ENCODE measurements around the gene CDK7.
"Not testable (repeated sequence)": the region's sequence is repeated elsewhere in the genome, so short reads cannot be mapped to it uniquely, and the experiment has no call there.

Gene CDK7

DNA sequence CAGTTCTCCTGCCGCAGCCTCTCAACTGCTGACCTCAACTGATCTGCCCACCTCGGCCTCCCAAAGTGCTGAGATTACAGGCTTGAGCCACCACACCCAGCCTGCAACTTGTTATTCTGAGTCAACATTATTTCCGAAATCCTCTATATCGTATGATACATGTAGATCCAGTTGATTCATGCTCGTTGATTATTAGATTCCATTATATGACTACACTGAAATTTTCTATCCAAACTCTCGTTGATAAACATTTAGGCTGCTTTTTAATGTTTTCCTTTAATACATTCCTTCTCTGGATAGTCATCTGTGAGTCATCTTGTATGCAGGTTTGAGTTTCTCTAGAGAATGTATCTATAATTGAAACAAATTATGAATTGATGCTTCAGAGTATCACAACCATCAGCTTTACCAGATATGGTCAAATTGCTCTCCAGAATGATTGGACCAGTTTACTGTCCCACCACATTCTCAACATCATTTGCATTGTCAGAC lies 4.1 kb downstream of the CDK7 start:
- DNase-seq: no peak

DNA sequence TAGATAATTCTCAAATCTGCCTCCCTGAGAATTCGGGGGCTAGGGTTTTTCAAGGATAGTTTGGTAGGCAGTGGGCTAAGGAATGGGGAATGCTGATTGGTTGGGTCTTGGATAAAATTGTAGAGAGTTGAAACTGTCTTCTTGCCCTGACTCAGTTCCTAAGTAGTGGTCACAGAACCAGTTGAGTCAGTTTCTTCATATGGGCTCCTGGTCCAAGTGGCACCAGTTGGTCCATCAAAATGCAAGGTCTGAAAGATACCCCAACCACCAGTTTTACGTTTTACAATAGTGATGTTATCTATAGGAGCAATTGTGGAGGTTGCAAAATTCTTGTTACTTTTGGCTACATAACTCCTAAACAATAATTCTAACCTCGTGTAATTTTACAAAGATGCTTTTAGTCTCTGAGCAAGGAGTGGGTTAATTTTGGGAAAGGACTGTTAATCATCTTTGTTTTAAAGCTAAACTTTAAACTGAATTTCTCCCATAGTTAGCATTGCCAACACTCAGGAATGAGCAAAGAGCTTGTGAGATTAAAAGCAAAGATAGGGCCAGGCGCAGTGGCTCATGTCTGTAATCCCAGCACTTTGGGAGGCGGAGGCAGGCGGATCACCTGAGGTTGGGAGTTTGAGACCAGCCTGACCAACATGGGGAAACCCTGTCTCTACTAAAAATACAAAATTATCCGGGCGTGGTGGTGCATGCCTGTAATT lies 7.7 kb downstream of the CDK7 start:
- DNase-seq: no peak

DNA sequence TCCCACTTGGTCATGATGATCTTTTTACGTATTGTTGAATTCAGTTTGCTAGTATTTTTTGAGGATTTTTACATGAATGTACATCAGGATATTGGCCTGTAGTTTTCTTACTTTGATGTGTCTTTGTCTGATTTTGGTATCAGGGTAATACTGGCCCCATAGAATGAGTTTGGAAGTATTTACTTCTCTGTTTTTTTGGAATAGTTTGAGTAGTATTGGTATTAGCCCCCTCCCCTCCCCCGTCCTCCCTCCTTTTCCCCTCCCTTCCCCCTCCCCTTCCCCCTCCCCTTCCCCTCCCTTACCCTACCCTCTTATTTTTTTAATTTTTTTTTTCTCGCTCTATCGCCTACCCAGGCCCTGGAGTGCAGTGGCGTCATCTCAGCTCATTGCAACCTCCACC lies 10.3 kb downstream of the CDK7 start:
- DNase-seq: no peak

DNA sequence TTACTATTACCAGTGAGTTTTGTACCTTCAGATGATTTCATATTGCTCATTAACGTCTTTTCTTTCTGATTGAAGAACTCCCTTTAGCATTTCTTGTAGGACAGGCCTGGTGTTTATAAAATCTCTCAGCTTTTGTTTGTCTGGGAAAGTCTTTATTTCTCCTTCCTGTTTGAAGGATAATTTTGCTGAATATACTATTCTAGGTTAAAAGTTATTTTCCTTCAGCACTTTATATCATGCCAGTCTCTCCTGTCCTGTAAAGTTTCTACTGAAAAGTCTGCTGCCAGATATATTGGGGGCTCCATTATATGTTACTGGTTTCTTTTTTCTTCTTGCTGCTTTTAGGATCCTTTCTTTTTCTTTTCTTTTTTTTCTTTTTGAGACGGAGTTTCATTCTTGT lies 13.3 kb downstream of the CDK7 start:
- no peak for DNase-seq

DNA sequence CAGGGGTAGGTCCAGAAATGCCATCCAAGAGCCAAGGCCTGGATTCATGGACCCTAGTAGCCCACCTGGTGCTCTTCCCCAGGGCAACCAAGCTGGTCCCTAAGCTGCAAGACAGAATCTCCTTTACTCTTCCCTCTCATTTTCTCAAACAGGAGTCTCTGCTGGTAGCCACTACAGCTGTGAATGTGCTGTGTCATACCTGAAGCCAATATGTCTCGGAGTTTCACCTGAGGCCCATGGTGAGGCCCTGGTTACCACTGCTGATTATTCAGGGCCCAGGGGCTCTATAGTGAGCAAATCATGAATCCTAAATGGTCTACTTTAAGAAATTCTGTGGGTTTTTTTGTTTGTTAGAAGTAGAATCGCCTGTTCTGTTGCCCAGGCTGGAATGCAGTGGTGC lies 15.9 kb downstream of the CDK7 start:
- DNase-seq: no peak

DNA sequence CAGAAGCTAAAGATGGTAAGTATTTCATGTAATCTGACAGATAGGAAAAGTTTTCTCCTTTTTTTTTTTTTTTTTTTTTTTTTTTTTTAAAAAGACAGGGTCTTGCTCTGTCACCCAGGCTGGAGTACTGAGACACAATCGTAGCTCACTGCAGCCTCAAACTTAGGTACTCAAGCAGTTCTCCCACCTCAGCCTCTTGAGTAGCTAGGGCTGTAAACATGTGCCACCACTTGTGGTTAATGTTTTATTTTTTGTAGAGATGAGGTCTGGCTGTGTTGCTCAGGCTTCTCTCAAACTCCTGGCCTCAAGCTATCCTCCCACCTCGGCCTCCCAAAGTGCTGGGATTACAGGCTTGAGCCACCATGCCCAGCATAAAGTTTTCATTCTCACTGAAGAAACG lies 17.8 kb downstream of the CDK7 start:
- DNase-seq: no peak

DNA sequence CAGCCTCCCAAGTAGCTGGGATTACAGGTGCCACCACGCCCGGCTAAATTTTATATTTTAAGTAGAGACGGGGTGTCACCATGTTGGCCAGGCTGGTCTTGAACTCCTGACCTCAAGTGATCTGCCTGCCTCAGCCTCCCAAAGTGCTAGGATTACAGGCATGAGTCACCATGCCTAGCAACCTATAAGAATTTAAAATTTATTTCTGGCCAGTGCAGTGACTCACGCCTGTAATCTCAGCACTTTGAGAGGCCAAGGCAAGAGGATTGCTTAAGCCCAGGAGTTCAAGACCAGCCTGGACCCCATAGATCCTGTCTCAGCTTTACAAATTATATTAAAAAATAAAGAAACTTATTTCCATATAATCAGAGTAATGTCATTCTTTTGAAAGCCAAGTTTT lies 21.3 kb downstream of the CDK7 start:
- not testable (repeated sequence) for DNase-seq

DNA sequence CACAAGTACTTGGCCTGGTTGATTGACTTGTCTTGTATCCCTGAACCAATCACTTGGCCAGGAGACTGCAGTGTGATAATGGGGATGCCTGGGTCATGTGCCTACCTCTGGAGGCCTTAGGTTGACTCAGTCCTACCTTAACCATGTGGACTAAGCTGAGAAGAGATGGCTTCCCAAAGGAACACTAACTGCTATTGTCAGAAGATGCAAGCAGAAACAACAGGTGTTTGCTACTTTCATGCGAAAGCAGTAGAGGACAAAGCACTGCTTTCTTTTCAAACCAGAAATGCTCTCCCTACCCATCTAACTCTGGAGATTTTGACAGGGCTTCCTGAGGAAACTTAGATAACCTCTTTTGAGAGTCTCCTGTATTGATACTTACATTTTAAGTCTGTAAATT lies 22.9 kb downstream of the CDK7 start:
- DNase-seq: no peak

DNA sequence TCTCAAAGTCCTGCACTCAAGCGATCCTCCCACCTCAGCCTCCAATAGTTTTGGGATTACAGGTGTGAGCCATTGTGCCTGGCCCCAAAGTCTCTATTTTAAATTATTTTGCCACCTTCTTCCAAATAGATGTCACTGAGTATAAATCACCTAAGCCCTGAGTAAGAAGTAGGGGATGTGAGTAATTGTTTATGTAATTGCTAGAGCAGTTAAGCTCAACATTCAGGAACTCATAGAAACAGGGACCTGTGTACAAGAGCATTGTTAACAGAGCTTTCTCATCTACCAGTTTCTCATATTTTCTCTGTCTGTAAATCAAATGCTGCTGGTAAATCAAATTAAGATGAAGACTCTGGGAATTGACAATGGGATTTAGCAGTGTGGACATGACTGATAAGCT lies 26.3 kb downstream of the CDK7 start:
- DNase-seq: no peak

DNA sequence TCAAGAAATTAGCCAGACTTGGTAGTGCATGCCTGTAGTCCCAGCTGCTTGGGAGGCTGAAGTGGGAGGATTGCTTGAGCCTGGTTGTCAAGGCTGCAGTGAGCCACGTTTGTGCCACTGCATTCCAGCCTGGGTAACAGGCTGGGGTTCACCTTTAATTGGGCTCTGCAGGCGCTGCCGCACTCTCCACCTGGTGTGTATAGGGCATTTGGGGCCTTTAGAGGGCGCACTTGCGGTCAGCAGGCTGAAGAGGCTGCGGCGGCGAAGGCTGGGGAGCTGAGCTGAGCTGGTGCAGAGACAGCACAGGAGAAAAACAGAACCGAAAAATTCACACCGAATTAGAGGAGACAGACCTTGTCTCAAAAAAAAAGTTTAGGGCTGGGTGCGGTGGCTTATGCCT lies 31.2 kb downstream of the CDK7 start:
- DNase-seq: peak; percentile 37

DNA sequence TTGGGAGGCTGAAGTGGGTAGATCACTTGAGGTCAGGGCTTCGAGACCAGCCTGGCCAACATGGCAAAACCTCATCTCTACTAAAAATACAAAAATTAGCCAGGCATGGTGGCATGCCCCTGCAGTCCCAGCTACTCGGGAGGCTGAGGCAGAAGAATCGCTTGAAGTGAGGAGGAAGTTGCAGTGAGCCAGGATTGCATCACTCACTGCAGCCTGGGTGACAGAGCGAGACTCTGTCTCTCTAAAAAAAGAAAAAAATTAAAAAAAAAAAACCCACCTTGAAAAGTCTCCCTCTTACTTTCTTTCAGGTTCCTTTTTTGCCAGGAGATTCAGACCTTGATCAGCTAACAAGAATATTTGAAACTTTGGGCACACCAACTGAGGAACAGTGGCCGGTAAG lies 34.2 kb downstream of the CDK7 start:
- DNase-seq: no peak

DNA sequence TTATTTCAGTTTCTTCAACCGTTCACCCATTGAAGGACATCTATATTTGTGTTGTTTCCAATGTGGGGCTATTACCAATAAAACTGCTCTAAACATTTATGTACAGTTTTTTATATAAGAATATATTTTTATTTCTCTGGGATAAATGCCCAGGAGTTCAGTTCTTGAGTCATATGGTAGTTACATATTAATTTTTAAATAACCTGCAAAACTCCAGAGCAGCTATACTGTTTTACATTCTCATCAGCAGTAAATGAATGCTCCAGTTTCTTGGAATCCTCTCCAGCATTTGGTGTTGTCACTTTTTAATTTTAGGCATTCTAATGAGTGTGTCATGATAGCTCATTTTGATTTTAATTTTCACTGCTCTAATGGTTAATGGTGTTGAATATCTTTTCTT lies 36.2 kb downstream of the CDK7 start:
- DNase-seq: no peak

DNA sequence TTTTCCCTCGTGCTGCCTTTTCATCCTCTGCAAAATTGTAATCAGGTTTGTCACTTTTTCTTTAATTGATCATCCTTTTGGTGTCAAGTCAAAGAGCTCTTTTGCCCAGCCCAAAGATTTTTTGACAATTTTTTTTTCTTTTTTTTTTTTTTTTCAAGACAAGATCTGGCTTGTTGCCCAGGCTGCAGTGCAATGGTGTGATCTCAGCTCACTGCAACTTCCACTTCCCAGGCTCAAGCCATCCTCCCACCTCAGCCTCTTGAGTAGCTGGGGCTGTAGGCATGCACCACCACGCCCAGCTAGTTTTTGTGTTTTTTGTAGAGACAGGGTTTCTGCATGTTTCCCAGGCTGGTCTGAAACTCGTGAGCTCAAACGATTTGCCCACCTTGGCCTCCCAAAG lies 36.7 kb downstream of the CDK7 start:
- no peak for DNase-seq

DNA sequence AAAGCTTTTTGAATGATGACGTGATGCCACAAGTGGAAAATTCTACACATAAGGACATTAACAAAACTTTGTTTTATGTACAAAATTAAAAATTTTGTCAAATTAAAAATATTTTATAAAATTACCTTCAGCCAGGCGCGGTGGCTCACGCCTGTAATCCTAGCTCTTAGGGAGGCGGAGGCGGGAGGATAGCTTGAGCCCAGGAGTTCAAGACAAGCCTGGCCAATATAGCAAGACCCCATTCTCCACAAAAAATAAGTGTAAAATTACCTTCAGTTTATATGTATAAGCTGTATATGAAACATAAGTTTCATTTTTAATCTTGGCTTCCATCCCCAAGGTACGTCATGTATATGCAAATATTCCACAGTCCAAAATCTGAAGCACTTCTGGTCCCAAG lies 40.9 kb downstream of the CDK7 start:
- no peak for DNase-seq

DNA sequence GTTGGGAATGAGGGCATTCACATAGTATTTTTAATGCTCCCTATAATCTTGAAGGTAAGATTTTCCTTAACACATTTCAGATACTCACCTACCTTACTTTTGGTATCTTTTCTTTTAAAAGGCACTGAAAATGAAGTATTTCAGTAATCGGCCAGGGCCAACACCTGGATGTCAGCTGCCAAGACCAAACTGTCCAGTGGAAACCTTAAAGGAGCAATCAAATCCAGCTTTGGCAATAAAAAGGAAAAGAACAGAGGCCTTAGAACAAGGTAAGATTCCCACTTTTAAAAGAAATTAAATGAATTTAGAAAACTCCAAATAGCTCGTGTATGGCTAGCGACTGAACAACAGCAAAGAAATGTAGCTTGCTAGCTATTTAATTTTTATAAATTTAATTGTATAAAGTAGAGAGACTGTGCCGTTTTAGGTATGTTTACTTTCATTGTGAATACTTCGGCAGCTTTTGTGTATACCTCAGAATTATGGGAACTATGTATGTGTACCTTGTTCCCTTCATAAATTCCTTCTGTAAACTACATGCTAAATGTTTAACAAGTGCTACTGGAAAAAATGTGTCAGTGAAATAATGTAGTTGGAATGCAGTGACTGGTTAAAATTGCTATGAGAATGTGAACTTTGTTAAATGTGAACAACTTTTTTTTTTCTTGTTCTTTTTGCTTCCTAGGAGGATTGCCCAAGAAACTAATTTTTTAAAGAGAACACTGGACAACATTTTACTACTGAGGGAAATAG lies 41.9 kb downstream of the CDK7 start:
- no peak for DNase-seq

DNA sequence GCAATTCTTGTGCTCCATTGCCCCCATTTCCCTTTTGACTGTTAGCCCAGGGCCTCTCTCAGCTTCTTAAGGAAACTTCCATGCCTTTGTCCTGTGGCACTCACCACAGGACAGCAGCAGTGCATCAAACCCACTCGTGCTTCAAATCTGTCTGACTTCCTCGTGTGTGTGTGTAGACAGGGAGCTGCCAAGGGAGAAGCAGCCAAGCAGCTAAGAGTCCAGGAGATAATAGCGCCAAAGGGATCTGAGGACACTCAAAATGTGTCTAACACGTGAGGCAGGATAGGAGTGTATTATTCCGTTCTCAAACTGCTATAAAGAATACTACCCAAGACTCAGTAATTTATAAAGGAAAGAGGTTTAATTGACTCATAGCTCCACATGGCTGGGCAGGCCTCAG lies 44.8 kb downstream of the CDK7 start:
- DNase-seq: no peak

DNA sequence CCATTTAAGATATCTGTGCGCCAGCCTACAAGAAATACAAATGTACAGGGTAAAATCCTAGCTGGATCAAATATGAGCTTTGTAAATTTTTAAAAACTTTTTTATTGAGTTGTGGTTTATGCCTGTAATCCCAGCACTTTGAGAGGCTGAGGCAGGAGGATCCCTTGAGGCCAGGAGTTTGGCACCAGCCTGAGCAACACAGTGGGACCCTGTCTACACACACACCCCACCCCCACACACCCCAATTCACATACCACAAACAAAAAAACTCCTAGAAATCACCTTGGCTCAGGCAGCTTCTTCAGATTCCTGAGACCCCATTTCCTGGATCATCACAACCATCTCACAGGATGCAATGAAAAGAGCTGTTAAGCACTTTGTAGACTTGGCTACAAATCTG lies 46.4 kb downstream of the CDK7 start:
- DNase-seq: no peak

DNA sequence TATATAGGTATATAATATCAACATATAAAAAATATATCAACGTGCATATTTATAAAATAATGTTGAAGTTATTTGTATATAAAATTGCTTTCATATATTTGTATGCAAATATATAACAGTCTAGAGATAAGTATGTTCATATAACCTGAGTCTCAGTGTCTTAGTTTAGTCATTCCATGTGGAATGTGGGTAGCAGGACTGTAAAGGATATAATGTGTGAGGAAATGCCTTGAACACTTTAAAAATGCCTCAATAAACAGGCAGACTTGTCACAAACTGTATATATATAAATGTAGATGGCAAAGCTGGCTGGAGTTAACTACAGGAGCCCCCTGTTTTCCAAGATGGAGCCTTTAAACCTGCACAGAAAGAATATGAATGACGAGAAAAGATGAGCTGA lies 49.5 kb downstream of the CDK7 start:
- no peak for DNase-seq

DNA sequence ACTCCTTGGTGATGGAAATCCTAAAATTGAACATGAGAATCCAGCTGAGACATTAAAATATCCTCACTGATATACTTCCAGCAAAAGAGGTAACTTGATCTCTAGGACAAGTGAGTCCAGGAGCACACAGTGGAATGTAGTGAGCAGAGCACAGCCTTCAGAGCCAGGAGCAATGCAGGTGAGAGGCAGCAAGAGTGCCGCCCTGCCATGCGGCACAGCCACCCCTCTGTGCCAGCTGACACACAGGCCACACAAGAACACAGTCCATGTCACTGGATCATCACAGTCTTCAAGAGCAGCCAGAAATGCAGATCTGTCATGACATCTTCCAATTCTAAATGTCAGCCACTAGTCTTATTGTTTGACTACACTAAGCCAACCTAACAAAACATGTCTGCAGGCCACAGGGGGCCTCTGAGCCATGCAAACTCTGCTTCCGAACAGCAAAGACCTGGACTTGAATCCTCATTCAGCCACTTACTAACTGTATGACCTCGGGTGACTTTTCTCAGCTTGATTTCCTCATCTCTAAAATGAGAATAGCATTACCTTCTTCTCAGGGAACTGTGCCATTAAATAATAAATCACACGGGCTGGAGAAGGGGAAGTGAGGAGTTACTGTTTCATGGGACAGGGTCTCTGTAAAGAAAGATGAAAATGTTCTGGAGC lies 50.9 kb downstream of the CDK7 start:
- no peak for DNase-seq

DNA sequence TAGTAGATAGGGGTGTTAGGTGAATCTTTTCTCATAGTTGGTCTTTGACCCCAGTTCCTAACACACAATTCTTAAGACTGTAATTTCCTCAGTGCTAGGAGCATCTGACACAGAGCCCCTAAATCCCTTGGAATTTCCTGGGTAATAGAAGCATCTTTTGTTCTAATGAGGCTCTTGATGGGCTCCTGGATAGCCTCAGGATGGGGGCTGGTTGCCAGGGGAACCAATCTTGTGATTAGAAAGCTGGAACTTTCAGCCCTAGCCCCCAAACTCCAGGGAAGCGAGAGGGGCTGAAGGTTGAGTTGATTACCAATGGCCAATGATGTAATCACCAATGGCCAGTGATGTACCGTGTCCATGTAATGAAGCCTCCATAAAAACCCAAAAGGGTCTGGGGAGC lies 53.4 kb downstream of the CDK7 start:
- no peak for DNase-seq

DNA sequence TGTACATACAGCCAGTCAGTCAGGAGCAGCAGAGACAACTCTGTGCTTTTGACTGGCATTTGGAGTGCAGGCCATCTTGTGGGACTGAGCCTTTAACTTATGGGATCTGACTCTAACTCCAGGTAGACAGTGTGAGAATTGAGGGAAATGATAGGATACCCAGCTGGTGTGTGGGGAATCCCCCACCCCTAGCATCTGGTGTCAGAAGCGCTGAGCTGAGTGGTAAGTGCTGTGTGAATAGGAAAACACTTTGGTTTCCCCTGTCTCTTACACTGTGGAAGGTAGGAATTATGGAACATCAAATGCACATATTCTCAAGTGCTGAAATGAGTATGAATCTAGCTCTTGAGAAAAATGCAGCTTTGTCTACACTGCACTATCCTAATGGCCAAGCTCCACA lies 54.0 kb downstream of the CDK7 start:
- DNase-seq: no peak

DNA sequence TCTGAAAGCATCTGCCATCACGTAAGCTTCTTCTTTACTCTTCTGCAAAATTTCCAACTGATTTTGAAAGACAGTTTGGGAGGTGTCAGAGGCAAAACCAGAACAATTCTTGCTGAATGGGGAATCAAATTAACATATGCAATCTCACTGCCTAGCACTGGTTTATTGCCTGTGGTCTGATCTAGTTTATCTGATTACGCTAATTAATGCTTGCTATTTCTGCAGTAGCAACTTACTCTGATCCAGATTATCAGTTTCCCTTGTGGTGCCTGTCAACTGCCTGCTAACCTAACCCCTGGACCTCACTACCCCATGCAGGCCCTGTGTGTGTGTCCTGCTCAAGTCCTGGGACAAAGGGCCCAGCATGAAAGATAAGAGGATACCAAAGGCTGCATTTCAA lies 57.6 kb downstream of the CDK7 start:
- DNase-seq: no peak

DNA sequence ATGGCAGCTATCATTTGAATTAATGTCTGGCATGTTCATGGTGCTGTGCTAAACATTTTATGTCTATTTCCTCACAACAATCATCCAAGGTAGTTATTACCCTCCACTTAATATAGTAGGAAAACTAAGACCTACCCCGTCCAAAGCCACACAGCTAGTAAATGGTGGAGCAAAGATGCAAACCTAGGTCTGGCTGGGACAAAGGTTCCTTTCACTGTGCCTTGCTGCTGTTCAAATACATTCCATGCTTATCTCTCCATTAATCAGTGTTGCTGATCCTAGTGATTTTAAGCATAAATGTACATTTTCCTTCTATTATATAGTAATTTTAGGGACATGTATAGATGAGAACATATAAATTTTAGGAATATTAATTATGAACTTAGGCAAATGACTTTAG lies 59.2 kb downstream of the CDK7 start:
- DNase-seq: no peak

DNA sequence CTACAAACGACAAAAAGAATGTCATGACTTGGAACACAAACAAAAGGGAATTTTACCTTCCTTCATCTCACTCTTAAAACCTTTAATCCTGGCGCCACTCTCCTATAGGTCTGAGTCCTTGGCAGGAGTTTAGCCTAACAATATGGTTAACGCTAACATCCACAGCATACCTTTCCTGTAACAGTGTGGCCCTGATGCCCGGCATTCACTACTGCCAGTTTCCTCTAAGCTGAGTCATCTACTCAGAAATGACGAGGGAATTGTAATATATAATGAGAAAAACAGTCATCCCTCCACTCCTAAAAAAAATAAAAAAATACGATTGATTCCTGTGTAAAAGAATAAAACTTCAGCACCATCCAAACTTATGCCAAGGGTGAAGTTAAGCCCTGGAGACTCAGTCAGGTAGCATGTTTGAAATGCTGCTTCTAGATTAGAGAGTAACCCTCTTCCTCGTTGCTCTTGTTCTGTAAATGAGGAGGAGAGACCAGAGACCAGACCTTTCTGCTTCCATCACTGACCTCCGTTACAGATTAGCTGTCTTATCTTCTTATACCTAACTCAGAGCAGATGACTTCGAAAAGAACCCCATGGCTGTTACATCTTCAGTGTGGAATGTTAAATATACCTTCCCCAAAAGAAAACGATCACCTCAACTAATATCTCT lies 60.5 kb downstream of the CDK7 start:
- DNase-seq: no peak

All from stimulated activated CD8-positive, alpha-beta memory T cell treated with anti-CD3 and anti-CD28 coated beads, Interleukin-4, amount 100 ng/mL, for 48 hours (primary cell).